Fibroblast of the aortic adventitia (primary cell): ENCODE measurements around the gene RIC8A. TPM values are rescaled to one million over a fixed set of nuclear protein-coding genes. Genes with fewer than 3 reads are reported as not detected.
"Not testable (repeated sequence)": the region's sequence is repeated elsewhere in the genome, so short reads cannot be mapped to it uniquely, and the experiment has no call there.

Experiments
- DNase-seq: peaks from one replicate; pipeline ENCODE4 v3.0.0-alpha.2; 2010; ENCODE audit warnings: low read depth
- H3K4me3 ChIP-seq: 2 replicates; pipeline ENCODE4 v1.5.1; 2011; ENCODE audit warnings: low read depth, mild to moderate bottlenecking, control low read depth, low read length, moderate library complexity
- total RNA-seq: library from RNA; depleted of rRNA; stranded (reverse); fragments of >200 nt; gene quantifications from 2 replicates; pipeline ENCODE4 v1.2.3, GENCODE V29; 2012; ENCODE audit warnings: low replicate concordance
- TF ChIP-seq, protein P1 (sequence below): IDR thresholded peaks from 2 replicates; pipeline ENCODE4 v1.5.1; 2011; ENCODE audit warnings: mild to moderate bottlenecking, low read length, control low read depth, inconsistent platforms; ENCODE audit not compliant: insufficient read depth

The RIC8A gene
- 135 and 148 TPM in 2 replicates for total RNA-seq

DNA sequence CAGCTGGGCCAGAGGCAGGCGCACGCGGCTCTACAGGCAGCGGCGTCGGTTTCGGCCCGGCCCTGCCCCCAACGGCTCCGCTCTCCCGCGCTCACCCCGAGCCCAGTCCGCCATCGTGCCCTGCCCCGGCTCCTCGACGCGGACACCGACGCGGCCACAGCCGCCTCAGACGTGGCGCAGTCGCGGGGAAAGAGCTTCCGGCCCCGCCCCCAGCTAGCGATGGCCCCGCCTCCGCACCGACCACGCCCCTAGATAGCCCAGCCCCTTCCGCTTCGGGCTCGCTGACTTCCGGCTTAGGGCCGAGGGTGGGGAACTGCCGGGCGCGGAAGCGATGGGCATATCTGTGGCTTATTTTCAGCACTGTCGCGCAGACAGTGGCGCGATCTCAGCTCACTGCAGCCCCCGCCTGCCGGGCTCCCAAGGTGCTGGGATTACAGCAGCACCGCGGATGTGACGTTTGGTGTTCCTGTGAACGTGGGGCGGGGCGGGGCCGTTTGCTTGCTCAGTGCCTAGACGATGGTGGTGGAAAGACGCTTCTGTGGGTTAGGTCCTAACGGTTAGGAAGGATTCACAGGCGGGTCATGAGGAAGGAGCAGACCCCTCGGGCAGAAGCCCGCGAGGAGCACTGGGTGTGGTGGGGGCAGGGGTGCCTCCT lies at the start of gene RIC8A, which contains the start of gene BET1L:
RIC8A (plus strand) TSS at position 501 of the 655 bp plus-strand sequence. CDS start 1,147 bp downstream, outside the sequence.
BET1L (minus strand) TSS at position 192 of the 655 bp plus-strand sequence; CDS start at position 114, 78 bp downstream.
- TF ChIP-seq, protein P1, sequence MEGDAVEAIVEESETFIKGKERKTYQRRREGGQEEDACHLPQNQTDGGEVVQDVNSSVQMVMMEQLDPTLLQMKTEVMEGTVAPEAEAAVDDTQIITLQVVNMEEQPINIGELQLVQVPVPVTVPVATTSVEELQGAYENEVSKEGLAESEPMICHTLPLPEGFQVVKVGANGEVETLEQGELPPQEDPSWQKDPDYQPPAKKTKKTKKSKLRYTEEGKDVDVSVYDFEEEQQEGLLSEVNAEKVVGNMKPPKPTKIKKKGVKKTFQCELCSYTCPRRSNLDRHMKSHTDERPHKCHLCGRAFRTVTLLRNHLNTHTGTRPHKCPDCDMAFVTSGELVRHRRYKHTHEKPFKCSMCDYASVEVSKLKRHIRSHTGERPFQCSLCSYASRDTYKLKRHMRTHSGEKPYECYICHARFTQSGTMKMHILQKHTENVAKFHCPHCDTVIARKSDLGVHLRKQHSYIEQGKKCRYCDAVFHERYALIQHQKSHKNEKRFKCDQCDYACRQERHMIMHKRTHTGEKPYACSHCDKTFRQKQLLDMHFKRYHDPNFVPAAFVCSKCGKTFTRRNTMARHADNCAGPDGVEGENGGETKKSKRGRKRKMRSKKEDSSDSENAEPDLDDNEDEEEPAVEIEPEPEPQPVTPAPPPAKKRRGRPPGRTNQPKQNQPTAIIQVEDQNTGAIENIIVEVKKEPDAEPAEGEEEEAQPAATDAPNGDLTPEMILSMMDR, result no peak
- H3K4me3 ChIP-seq, result peak within 1 kb of the TSS; percentile 80

DNA sequence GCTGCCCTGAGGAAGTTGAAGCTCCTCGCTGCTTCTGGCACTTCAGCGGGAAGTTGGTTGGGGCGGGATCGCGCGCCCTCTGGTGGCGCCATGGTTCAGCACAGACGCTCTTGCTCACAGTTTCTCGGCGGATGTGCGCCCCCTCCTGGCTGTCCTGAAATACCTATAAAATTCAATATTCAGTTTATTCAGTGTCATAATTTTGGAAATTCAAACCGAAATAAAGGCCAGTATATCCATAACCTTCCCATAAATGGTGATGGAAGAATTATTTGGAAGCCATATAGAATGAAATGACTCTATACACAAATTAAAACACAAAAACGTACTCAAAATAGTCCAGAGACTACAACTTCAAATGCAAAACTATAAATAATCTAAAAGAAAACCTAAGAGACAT lies 27.3 kb upstream of the RIC8A start:
- H3K4me3 ChIP-seq, DNase-seq: not testable (repeated sequence)

More for the DNA sequence above, at the start of gene RIC8A, which contains the start of gene BET1L:
- peak; percentile 98 for DNase-seq

DNA sequence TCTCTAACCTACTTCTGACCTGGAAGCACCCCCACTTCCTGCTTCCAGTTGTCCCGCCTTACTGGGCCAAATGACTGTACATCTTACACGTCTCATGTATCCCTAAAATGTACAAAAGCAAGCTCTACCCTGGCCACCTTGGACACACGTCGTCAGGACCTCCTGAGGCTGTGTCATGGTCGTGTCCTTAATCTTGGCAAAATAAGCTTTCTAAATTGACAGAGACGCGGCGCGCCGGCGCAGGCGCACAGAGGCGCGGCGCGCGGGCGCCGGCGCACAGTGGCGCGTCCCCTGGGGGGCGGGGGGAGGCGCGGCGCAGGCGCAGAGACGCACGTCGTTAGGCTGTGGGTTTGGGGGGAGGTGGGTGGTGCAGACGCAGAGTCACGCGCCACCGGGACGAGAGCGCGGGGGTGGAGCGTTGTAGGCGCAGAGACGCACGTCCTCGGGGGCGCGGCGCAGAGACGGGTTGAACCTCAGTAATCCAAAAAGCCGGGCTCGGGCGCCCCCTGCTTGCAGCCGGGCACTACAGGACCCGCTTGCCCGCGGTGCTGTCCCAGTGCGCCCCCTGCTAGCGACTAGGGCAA lies 18.2 kb upstream of the RIC8A start:
- not testable (repeated sequence) for DNase-seq, H3K4me3 ChIP-seq

DNA sequence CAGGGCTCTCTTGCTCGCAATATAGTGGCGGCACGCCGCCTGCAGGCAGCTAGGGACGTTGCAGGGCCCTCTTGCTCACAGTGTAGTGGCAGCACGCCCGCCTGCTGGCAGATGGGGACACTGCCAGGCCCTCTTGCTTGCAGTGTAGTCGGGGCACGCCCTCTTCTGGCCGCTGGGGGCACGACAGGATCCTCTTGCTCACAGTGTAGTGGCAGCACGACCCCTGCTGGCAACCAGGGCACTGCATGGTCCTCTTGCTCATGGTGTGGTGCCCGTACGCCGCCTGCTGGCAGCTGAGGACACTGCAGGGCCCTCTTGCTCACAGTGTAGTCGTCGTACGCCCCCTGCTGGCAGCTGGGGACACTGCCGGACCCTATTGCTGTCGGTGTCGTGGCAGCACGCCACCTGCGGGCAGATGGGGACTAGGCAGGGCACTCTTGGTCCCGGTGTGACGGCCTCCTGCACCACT lies 17.6 kb upstream of the RIC8A start:
- not testable (repeated sequence) for H3K4me3 ChIP-seq, DNase-seq

DNA sequence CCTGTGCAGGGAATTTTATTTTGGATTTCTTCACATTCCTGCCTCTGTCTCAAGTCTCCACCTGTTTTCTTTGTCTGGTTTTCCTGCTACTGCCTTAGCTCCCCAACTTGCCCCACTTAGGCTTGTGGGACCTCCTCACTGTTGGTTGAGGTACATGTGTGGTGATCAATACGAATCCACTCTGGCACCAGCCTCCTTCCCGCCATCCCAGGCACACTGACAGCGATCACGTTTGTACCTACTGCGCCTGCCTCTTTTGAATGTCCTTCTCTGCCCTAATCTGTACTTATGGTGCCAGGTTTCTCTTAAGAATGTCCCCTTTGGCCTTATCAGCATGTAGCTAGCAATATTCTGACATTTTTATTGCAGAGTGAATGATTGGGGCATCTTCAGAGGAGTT lies 17.0 kb upstream of the RIC8A start:
- DNase-seq, H3K4me3 ChIP-seq: not testable (repeated sequence)

DNA sequence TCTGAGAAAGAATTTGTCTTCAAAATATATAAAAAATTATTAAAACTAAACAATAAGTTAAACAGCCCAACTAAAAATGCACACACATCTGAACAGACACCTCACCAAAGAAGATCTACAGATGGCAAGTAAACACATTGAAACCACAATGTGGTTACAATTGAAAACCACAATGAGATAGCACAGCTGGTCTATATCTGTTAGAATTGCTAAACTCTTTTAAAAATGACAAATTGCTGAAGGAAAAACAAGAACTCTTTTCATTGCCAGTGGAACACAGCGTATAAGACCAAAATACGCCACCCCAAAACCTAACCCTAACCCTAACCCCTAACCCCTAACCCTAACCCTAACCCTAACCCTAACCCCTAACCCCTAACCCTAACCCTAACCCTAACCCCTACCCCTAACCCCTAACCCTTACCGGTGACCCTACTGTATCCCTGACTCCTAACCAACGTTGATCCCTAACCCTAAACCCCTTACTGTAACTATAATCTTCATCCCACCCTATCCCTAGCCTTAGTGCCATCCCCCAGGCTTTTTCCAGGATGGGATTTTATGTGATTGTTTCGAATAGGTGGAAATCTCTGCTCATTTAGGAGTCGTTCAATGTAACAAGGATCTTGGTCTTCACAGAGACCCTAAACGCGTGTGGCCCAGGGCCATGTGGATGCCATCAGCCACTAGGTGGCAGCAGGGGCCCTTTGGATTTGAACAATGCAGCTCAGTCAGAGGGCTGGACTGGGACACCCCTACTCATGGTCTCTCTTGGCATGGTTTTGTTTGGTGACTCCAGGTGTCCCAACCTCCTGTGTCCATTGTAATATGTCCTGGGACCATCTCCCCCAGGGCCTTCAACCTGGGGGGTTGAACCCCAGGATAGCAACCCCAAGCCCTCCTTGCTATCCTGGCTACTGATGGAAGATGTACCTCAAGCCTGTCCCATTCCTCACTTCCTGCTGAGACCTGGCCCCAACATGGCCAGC lies 15.7 kb upstream of the RIC8A start:
- not testable (repeated sequence) for DNase-seq, H3K4me3 ChIP-seq
- TF ChIP-seq, protein P1, result peak; percentile 33

DNA sequence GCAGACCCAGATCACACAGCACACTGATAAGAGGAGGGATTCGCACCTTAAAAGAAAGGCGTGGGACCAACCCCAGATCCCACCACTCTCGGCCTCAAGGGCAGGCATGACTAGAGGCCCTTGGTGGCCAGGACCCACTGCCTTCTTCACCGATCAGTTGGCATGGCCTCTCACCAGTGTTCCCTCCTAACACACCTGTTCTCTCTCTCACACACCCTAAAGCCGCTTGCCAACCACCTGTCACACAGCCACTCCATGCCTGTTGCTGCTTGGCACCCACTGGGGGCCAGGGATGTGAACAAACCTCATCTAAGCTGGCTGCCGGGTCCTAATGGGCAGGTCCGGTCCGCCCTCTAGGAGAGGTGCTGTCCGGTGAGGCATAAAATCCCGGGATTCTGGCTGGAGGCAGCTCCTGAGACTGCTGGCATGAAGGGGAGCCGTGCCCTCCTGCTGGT lies 14.8 kb upstream of the RIC8A start, which contains the start of gene SCGB1C1:
SCGB1C1 (plus strand) TSS at position 405 of the 455 bp plus-strand sequence; CDS start at position 427, 22 bp downstream.
- DNase-seq, H3K4me3 ChIP-seq: not testable (repeated sequence)

DNA sequence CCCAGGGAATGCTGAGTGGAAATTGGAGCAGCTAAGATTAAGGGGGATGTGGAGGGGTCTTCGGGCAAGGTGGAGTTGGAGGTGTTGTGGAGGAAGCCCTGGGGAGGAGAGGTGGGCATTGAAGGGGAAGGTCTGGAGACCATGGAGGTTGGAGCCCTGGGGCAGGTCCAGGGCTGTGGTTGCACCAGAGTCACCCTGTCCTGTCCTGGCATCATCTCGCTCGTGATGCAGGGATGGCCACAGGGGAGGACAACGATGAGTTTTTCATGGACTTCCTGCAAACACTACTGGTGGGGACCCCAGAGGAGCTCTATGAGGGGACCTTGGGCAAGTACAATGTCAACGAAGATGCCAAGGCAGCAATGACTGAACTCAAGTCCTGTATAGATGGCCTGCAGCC lies 14.0 kb upstream of the RIC8A start:
- not testable (repeated sequence) for H3K4me3 ChIP-seq, DNase-seq

DNA sequence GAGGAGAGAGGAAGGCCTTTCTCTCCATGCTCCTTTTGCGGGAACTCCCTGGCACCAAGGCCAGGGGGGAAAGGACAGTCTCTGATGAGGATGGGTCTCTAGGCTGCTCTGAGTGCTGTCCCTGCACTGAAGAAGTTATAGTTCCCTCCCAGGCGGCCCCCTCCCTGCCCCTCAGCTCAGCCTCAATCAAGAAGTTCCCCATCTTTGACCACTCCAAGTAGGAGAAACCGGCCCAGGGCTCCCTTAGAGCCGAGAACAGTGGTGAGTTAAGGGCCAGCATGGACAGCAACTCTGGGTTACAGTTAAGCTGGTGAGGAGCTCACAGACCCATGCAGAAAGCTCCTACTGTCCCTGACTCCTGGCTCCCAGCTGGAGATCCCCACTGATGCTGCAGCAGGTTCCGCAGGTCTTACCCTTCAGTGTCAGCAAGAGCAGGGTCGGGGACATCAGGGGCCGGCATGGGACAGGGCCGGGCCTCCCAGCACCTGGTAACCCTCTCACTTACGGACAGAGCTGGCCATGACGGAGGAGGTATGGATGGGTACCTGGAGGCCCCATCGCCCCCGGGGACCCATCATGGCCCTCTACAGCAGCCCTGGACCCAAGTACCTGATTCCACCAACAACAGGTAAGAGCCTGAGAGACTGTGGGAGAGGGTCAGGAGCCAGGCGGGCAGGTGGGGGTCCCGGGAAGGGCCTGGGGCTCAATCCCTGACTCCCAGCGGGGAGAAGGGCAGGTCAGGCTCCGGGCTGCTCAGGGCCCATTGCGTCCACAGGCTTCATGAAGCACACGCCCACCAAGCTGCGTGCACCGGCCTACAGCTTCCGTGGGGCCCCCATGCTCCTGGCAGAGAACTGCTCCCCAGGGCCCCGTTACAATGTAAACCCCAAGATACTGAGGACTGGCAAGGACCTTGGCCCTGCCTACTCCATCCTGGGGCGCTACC lies 10.4 kb upstream of the RIC8A start:
- TF ChIP-seq, protein P1, result no peak
- no peak overlapping the region for H3K4me3 ChIP-seq
- no peak for DNase-seq
